K562 (cell line): ENCODE measurements around the gene GPR183. TPM values are rescaled to one million over a fixed set of nuclear protein-coding genes. Genes with fewer than 3 reads are reported as not detected.

ENCODE experiments used
- ATAC-seq: fragments of 200-7000 bp; cut with Tn5 transposase; 3 replicates; pipeline ENCODE4 v1.9.1; 2020; ENCODE audit warnings: moderate library complexity
- BruUV-seq: library from RNA; stranded (reverse); fragments of 400-500 nt; replicated peaks from 2 replicates; lab custom pipeline; 2021; lab: Mats Ljungman, UMichigan
- CTCF ChIA-PET: fragments of 300-600 bp; formaldehyde crosslinking; extraction: SDS; loops from one replicate; lab custom pipeline; 2021; ENCODE audit warnings: low intra/inter-chr PET ratio; lab: Yijun Ruan, JAX
- POLR2A ChIA-PET: fragments of 300-600, 350-650 bp; sonication (Branson Sonifier 250); formaldehyde crosslinking; extraction: SDS; loops from one replicate; lab custom pipeline; 2021; ENCODE audit warnings: antibody characterized with exemption, inconsistent platforms; lab: Yijun Ruan, JAX
- DNase-seq, 4 experiments: peaks; one replicate each; pipeline versions ENCODE4 v3.0.0 to v3.0.0-alpha.2; 2011 to 2018; ENCODE audit warnings: low spot score in 3 of 4, mixed read lengths in 3 of 4; ENCODE audit errors: extremely low read depth in 1 of 4
- FAIRE-seq: peaks from 2 replicates; lab custom pipeline; 2011; peaks lifted over from hg19 to GRCh38; lab: Jason Lieb, UNC
- H2AFZ ChIP-seq: 2 replicates; pipeline ENCODE4 v1.6.0; 2011; ENCODE audit warnings: low read depth, low read length, control low read depth, inconsistent platforms
- H3K27ac ChIP-seq: fragments of 200-600 bp; 3 replicates; pipeline ENCODE4 v1.8.0; 2011; ENCODE audit warnings: low read depth, mild to moderate bottlenecking, control low read depth, inconsistent platforms, low read length, moderate library complexity, mixed read lengths; ENCODE audit errors: extremely low read depth
- H3K27me3 ChIP-seq, 2 experiments: fragments of 300-600 bp in 1 of 2; 2 replicates in 1 of 2; 3 replicates in 1 of 2; pipeline versions ENCODE4 v1.6.0 to v1.8.0; 2011; ENCODE audit warnings: inconsistent platforms in 2 of 2, low read length in 2 of 2, mild to moderate bottlenecking in 1 of 2, mixed read lengths in 1 of 2, moderate library complexity in 1 of 2; ENCODE audit not compliant: control insufficient read depth in 2 of 2, insufficient read depth in 2 of 2
- H3K36me3 ChIP-seq: fragments of 300-600 bp; 3 replicates; pipeline ENCODE4 v1.8.0; 2011; ENCODE audit warnings: mild to moderate bottlenecking, low read length, inconsistent platforms; ENCODE audit not compliant: control insufficient read depth, insufficient read depth
- H3K4me1 ChIP-seq, 2 experiments: fragments of 200-600 bp in 1 of 2; replicated peaks in 1 of 2; 2 replicates in 1 of 2; 3 replicates in 1 of 2; pipeline versions ENCODE4 v1.5.1 to v1.8.0; 2011; ENCODE audit warnings: inconsistent platforms in 2 of 2, low read length in 2 of 2, mild to moderate bottlenecking in 1 of 2, mixed read lengths in 1 of 2, moderate library complexity in 1 of 2; ENCODE audit not compliant: control insufficient read depth in 2 of 2, insufficient read depth in 2 of 2
- H3K4me2 ChIP-seq: 2 replicates; pipeline ENCODE4 v1.6.1; 2011; ENCODE audit warnings: low read length, control low read depth, inconsistent platforms, mixed read lengths; ENCODE audit not compliant: insufficient read depth
- H3K4me3 ChIP-seq: fragments of 200-600 bp; sonication (generic), shearing (Covaris generic); 2 replicates; pipeline ENCODE4 v1.5.1; 2016; ENCODE audit warnings: control low read depth, inconsistent platforms
- H3K79me2 ChIP-seq: fragments of 200-600 bp; 3 replicates; pipeline ENCODE4 v1.8.0; 2011; ENCODE audit warnings: low read length, inconsistent platforms; ENCODE audit not compliant: control insufficient read depth, insufficient read depth
- H3K9ac ChIP-seq, 2 experiments: 2 replicates each; pipeline versions ENCODE4 v1.6.0 to v1.6.1; 2011; ENCODE audit warnings: low read depth in 2 of 2, low read length in 2 of 2, control low read depth in 1 of 2, inconsistent platforms in 1 of 2, mild to moderate bottlenecking in 1 of 2, mixed read lengths in 1 of 2; ENCODE audit not compliant: insufficient read depth in 1 of 2
- H3K9me1 ChIP-seq: one replicate; pipeline ENCODE4 v1.6.0; 2011; ENCODE audit warnings: inconsistent platforms, mild to moderate bottlenecking, low read length, moderate library complexity; ENCODE audit not compliant: control insufficient read depth, insufficient read depth
- H3K9me3 ChIP-seq: replicated peaks from 2 replicates; pipeline ENCODE4 v1.5.1; 2011; ENCODE audit warnings: low read depth, low read length, inconsistent platforms; ENCODE audit not compliant: control insufficient read depth, insufficient read depth
- H4K20me1 ChIP-seq: replicated peaks from 2 replicates; pipeline ENCODE4 v1.6.1; 2011; ENCODE audit warnings: low read length, inconsistent platforms, mixed read lengths; ENCODE audit not compliant: control insufficient read depth, insufficient read depth
- CHD4 ChIP-seq: fragments of 200-600 bp; sonication (generic); IDR thresholded peaks from 3 replicates; pipeline ENCODE4 v1.6.1; 2012; ENCODE audit warnings: low read depth, mild to moderate bottlenecking, mixed read lengths, low read length, inconsistent platforms; ENCODE audit not compliant: insufficient read depth, insufficient replicate concordance, poor library complexity, severe bottlenecking
- EP400 ChIP-seq: fragments of 450-650 bp; IDR thresholded peaks from 2 replicates; pipeline ENCODE4 v1.6.1; 2017; ENCODE audit warnings: antibody characterized with exemption, mild to moderate bottlenecking, moderate library complexity
- FOXJ2 ChIP-seq: fragments of 200-800 bp; sonication (Bioruptor generic); IDR thresholded peaks from 2 replicates; pipeline ENCODE4 v1.6.1; 2016; ENCODE audit warnings: missing genetic modification characterization, missing compliant biosample characterization
- FOXK1 ChIP-seq: sonication (generic); formaldehyde crosslinking; IDR thresholded peaks from 2 replicates; pipeline ENCODE4 v1.8.0; 2022; ENCODE audit warnings: missing genetic modification reagents, mild to moderate bottlenecking, borderline replicate concordance
- KDM5B ChIP-seq: fragments of 200-600 bp; sonication (generic); IDR thresholded peaks from 2 replicates; pipeline ENCODE4 v1.6.1; 2012; ENCODE audit warnings: low read depth, mild to moderate bottlenecking, moderate library complexity, low read length, control low read depth, inconsistent platforms; ENCODE audit not compliant: insufficient replicate concordance
- KLF6 ChIP-seq: fragments of 250-450 bp; sonication (Bioruptor Pico); IDR thresholded peaks from 2 replicates; pipeline ENCODE4 v1.4.0; 2020; ENCODE audit warnings: mild to moderate bottlenecking, moderate library complexity, borderline replicate concordance
- ZFP1 ChIP-seq: fragments of 450-650 bp; formaldehyde crosslinking; IDR thresholded peaks from 2 replicates; pipeline ENCODE4 v1.4.0; 2020; ENCODE audit warnings: mild to moderate bottlenecking, mixed read lengths
- WGBS: fragments of 100-300 bp; shearing (Covaris generic); methylation state at CpG from one replicate; pipeline ENCODE4 v1.1.6; 2016; ENCODE audit warnings: low coverage, mixed read lengths; ENCODE audit not compliant: insufficient coverage; ENCODE audit errors: missing lambda C conversion rate; 5-methylcytosine and 5-hydroxymethylcytosine counted together
- in situ Hi-C: fragments of 300-500 bp; cut with MboI; formaldehyde crosslinking; loops from 4 replicates; pipeline ENCODE4 v1.15.0; 2018; ENCODE audit warnings: inconsistent platforms, mixed read lengths
- intact Hi-C: fragments of 100-400 bp; cut with micrococcal nuclease; formaldehyde crosslinking; loops from 2 replicates; pipeline ENCODE4 v1.14.2; 2022
- polyA plus RNA-seq, 8 experiments: library from polyadenylated mRNA; depleted of rRNA in 4 of 8; stranded (reverse) in 5 of 8; unstranded in 3 of 8; fragments of >200 nt; fragmentation: Nextera tagmentation in 2 of 8; fragmentation: Illumina TruSeq in 1 of 8; extraction: Ambion mirVana in 2 of 8; extraction: Trizol in 1 of 8; gene quantifications; 2 replicates each; pipeline versions ENCODE4 v1.2.1 to v1.2.3, GENCODE V29; 2011 to 2014; ENCODE audit warnings: inconsistent platforms in 1 of 8, missing spikeins in 1 of 8
- total RNA-seq, 7 experiments: library from RNA; depleted of rRNA in 6 of 7; stranded (reverse); fragments of >200 nt in 6 of 7; fragmentation: Illumina TruSeq in 2 of 7; extraction: Trizol in 2 of 7; gene quantifications; 2 replicates each; pipeline versions ENCODE4 v1.2.1 to v1.2.3, GENCODE V29; 2011 to 2021; ENCODE audit warnings: low replicate concordance in 1 of 7
- TF ChIP-seq, protein P1 (sequence below): fragments of 250-450 bp; sonication (Bioruptor Pico); IDR thresholded peaks from 2 replicates; pipeline ENCODE4 v1.4.0; 2020; ENCODE audit warnings: mild to moderate bottlenecking, moderate library complexity, borderline replicate concordance
- TF ChIP-seq, protein P2 (sequence below): sonication (generic); formaldehyde crosslinking; IDR thresholded peaks from 2 replicates; pipeline ENCODE4 v1.8.1; 2023; ENCODE audit warnings: missing genetic modification reagents, mild to moderate bottlenecking, borderline replicate concordance
- TF ChIP-seq, protein P3 (sequence below): IDR thresholded peaks from 2 replicates; pipeline ENCODE4 v1.6.1; 2014; ENCODE audit warnings: antibody characterized with exemption
- TF ChIP-seq, protein P4 (sequence below): IDR thresholded peaks from 2 replicates; pipeline ENCODE4 v1.6.1; 2012; ENCODE audit warnings: low read depth, low read length, improper control_type of control experiment, borderline replicate concordance

Gene GPR183
- total and polyA plus RNA-seq, 9 of the 15 experiments (the other 6 are each of a cell fraction or from before 2014, with no cell fraction given), result 1.3 to 10.2 (median 3.7) TPM

DNA sequence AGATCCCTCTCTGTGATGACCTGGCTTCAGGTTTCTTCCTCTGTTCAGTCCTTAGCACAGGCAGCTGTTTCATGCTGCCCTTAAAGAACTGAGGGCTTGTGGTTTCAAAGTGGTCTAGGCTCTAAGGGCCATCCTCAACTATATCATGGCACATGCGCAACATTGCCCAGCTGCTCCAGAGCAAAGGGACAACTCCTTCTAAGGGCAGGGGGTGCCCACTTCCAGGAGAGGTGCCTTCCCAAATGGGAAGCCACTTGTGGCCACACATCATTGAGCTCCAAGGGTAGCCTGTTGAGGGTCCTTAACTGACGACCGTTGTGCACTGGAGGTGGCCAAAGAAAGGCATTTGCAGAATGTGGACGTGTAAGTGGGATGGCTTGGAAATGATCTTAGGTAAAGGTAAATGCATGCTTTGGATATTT, 7.3 kb downstream of the GPR183 start:
- ATAC-seq, result no peak
- no peak for FAIRE-seq
- Histone ChIP-seq H3K4me3 (no peak overlapping the region), H2AFZ (no peak overlapping the region), H3K4me2 (no peak overlapping the region), H3K4me1 (peaks cover 3 to 7% of the 10 kb centered on the region in 2 experiments; a peak in 3 of 5 replicates), H4K20me1 (no peaks in the 10 kb centered on the region), H3K9ac (no peak overlapping the region), H3K9me3 (no peaks in the 10 kb centered on the region), H3K27me3 (no peaks in the 10 kb centered on the region), H3K9me1 (no peaks in the 10 kb centered on the region), H3K79me2 (peaks cover 14% of the 10 kb centered on the region), H3K27ac (no peak overlapping the region), H3K36me3 (peaks cover 20% of the 10 kb centered on the region)
- 91% methylated on average over 4 of the region's 4 CpGs for WGBS
- BruUV-seq, result no TSS peak
- CTCF ChIA-PET, result no interaction called here
- no peak for DNase-seq
- POLR2A ChIA-PET, result no interaction called here
- intact Hi-C loops, result no loop called here
- in situ Hi-C loops, result no loop called here
- TF ChIP-seq KLF6 (no peak), KDM5B (no peak), EP400 (no peak), CHD4 (no peak), FOXJ2 (tag) (no peak), ZFP1 (CRISPR knock-in tag) (no peak), FOXK1 (no peak)
- TF ChIP-seq, protein P1, sequence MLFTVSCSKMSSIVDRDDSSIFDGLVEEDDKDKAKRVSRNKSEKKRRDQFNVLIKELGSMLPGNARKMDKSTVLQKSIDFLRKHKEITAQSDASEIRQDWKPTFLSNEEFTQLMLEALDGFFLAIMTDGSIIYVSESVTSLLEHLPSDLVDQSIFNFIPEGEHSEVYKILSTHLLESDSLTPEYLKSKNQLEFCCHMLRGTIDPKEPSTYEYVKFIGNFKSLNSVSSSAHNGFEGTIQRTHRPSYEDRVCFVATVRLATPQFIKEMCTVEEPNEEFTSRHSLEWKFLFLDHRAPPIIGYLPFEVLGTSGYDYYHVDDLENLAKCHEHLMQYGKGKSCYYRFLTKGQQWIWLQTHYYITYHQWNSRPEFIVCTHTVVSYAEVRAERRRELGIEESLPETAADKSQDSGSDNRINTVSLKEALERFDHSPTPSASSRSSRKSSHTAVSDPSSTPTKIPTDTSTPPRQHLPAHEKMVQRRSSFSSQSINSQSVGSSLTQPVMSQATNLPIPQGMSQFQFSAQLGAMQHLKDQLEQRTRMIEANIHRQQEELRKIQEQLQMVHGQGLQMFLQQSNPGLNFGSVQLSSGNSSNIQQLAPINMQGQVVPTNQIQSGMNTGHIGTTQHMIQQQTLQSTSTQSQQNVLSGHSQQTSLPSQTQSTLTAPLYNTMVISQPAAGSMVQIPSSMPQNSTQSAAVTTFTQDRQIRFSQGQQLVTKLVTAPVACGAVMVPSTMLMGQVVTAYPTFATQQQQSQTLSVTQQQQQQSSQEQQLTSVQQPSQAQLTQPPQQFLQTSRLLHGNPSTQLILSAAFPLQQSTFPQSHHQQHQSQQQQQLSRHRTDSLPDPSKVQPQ, result no peak
- TF ChIP-seq, protein P2, sequence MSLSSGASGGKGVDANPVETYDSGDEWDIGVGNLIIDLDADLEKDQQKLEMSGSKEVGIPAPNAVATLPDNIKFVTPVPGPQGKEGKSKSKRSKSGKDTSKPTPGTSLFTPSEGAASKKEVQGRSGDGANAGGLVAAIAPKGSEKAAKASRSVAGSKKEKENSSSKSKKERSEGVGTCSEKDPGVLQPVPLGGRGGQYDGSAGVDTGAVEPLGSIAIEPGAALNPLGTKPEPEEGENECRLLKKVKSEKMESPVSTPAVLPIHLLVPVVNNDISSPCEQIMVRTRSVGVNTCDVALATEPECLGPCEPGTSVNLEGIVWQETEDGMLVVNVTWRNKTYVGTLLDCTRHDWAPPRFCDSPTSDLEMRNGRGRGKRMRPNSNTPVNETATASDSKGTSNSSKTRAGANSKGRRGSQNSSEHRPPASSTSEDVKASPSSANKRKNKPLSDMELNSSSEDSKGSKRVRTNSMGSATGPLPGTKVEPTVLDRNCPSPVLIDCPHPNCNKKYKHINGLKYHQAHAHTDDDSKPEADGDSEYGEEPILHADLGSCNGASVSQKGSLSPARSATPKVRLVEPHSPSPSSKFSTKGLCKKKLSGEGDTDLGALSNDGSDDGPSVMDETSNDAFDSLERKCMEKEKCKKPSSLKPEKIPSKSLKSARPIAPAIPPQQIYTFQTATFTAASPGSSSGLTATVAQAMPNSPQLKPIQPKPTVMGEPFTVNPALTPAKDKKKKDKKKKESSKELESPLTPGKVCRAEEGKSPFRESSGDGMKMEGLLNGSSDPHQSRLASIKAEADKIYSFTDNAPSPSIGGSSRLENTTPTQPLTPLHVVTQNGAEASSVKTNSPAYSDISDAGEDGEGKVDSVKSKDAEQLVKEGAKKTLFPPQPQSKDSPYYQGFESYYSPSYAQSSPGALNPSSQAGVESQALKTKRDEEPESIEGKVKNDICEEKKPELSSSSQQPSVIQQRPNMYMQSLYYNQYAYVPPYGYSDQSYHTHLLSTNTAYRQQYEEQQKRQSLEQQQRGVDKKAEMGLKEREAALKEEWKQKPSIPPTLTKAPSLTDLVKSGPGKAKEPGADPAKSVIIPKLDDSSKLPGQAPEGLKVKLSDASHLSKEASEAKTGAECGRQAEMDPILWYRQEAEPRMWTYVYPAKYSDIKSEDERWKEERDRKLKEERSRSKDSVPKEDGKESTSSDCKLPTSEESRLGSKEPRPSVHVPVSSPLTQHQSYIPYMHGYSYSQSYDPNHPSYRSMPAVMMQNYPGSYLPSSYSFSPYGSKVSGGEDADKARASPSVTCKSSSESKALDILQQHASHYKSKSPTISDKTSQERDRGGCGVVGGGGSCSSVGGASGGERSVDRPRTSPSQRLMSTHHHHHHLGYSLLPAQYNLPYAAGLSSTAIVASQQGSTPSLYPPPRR (CRISPR knock-in tag), result no peak
- TF ChIP-seq, protein P3, sequence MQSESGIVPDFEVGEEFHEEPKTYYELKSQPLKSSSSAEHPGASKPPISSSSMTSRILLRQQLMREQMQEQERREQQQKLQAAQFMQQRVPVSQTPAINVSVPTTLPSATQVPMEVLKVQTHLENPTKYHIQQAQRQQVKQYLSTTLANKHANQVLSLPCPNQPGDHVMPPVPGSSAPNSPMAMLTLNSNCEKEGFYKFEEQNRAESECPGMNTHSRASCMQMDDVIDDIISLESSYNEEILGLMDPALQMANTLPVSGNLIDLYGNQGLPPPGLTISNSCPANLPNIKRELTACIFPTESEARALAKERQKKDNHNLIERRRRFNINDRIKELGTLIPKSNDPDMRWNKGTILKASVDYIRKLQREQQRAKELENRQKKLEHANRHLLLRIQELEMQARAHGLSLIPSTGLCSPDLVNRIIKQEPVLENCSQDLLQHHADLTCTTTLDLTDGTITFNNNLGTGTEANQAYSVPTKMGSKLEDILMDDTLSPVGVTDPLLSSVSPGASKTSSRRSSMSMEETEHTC, result no peak
- TF ChIP-seq, protein P4, sequence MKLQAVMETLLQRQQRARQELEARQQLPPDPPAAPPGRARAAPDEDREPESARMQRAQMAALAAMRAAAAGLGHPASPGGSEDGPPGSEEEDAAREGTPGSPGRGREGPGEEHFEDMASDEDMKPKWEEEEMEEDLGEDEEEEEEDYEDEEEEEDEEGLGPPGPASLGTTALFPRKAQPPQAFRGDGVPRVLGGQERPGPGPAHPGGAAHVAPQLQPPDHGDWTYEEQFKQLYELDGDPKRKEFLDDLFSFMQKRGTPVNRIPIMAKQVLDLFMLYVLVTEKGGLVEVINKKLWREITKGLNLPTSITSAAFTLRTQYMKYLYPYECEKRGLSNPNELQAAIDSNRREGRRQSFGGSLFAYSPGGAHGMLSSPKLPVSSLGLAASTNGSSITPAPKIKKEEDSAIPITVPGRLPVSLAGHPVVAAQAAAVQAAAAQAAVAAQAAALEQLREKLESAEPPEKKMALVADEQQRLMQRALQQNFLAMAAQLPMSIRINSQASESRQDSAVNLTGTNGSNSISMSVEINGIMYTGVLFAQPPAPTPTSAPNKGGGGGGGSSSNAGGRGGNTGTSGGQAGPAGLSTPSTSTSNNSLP, result no peak
